HL-60/S4 (cell line): ENCODE data around the gene STAT6.
"Not testable (repeated sequence)": the region's sequence is repeated elsewhere in the genome, so short reads cannot be mapped to it uniquely, and the experiment has no call there.

Experiments used
- in situ Hi-C: fragments of 300-500 bp; cut with MboI; formaldehyde crosslinking; loops from 2 replicates; pipeline ENCODE4 v1.14.3; 2022; ENCODE audit warnings: low sequenced_read_pairs

Gene STAT6

DNA sequence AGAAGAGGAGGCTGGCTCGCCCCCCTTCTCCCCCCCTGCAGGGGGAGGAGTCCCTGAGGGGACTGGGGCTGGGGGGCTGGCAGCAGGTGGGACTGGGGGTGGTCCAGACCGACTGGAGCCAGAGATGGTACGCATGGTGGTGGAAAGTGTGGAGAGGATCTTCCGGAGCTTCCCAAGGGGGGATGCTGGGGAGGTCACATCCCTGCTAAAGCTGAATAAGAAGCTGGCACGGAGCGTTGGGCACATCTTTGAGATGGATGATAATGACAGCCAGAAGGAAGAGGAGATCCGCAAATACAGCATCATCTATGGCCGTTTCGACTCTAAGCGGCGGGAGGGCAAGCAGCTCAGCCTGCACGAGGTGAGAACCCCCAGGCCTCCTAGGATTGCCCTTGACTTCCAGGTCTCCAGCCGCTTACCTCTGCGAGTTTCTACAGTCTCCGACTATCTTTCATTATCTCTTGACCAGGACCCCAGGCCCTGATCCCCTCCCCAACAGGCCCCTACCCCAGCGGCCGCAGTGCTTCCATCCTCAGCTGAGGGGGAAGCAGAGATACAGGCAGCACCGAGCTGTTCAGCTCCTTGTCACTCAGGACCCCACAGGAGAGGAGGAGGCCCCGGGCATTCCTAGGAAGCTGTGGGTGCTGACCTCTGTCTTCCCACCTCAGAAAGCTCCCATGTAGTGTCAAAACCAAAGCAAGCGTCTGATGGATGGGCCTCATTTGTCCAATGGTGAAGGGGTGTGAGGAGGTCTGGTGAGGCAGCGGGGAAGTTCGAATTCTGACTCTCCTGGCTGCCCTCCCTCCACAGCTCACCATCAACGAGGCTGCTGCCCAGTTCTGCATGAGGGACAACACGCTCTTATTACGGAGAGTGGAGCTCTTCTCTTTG is 19.3 kb downstream of the STAT6 start:
- in situ Hi-C loops, result no loop called here

DNA sequence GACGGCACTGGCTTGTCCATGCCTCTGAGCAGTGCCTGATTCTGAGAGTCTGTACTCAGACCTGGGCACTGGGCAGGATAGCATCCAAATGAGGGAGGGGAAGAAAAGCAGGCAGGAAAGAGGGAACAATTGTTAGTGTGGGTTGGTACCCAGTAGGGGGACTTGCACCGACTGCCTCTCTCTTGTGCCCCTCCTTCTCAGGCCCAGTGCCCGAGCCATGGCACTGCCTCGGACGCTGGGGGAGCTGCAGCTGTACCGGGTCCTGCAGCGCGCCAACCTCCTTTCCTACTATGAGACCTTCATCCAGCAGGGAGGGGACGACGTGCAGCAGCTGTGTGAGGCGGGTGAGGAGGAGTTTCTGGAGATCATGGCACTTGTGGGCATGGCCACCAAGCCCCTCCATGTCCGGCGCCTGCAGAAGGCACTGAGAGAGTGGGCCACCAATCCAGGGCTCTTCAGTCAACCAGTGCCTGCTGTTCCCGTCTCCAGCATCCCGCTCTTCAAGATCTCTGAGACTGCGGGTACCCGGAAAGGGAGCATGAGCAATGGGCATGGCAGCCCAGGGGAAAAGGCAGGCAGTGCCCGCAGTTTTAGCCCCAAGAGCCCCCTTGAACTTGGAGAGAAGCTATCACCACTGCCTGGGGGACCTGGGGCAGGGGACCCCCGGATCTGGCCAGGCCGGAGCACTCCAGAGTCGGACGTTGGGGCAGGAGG is 20.1 kb downstream of the STAT6 start:
- in situ Hi-C loops, result no loop called here

GRCh38 chr12:57090490-57090889 is 20.7 kb downstream of the STAT6 start:
- in situ Hi-C loops, result no loop called here

DNA sequence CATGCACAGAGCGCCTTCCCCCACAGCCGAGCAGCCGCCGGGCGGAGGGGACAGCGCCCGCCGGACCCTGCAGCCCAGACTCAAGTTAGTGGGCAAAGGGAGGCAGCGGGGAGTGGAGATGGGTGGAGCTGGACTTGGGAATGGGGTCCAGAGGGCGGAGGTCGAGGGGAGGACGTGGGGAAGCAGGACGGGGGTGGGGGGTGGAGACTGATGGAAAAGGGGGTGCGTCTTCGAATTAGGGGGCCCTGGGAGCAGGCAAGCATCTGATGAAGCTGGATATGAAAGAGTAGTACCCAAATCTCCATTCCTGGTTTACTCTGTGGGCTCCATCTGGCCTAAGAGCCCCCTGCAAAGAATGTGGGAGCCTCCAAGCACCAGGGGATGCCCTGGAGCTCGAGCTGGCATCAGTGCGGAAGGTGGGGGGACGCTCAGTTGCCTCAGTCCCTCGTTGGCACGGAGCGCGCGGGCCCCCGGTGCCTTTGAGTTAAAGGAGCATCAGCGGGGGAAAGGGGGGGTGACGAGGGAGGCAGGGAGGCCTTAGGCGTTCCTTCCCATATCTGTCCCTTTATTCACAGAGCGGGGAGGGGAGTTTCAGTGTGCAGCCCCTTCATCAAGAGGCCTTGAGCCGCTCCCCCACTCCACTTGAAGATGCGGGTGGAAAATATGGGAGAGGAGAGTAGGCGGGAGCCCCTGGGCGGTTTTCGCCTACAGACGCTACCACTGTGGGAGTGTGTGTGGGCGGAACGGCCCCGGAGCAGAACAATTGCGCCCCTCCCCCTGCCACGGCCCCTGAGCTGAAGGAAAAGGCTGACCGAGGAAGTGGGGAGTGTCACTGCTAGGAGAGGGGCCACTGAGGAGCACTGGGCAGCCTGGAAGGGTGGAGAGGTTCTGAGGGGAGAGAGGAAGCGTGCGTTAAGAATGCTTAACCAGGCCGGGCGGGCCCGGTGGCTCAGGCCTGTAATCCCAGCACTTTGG is 21.6 kb downstream of the STAT6 start:
- in situ Hi-C loops, result no loop called here

DNA sequence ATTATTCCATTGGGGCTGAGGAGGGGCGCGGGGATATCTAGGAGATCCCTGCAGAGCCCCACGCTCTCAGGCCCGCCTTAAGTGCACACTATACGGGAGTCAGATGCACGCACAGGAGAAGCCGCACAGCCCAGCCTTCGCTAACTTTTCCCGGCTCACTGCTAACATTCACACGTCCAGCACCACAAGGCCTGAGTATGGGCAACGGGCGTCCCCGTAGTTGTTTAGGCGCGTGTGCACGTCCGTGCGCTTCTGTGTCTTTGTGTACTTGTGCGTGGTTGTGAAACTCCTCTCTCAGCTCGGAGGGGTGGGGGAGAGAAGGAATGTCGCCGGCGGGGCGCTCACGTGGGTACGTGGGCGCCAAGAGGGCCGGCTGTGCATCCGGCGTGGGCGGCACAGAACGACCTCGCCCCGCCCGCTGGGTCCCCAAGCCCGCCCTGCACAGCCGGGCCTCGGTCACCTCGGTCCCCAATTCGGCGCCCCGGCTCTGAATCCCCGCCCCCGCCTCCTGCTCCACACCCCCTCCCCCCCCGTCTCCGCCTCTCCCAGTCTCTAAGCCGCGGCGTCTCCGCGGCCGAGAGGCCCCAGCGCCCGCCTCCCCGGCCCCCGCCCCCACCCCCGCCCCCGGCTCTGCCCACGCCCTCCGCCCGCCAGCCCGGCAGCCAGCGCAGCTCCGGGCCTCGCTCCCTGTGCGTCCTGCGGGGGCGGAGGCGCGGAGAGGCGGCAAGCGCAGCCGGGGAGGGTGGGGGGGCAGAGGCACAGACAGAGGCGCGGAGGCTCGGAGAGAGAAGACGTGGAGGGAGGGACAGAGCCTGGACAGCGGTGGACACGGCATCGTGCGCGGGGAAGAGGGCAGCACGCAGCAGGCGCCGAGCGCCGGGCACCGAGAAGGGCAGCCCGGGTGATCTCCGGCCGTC is 22.6 kb downstream of the STAT6 start, which contains the start of gene NAB2:
Gene NAB2, plus strand, starts transcription at position 761 of the 917 bp plus-strand sequence. CDS start 158 bp downstream, outside the sequence.
- in situ Hi-C loops, result no loop called here

DNA sequence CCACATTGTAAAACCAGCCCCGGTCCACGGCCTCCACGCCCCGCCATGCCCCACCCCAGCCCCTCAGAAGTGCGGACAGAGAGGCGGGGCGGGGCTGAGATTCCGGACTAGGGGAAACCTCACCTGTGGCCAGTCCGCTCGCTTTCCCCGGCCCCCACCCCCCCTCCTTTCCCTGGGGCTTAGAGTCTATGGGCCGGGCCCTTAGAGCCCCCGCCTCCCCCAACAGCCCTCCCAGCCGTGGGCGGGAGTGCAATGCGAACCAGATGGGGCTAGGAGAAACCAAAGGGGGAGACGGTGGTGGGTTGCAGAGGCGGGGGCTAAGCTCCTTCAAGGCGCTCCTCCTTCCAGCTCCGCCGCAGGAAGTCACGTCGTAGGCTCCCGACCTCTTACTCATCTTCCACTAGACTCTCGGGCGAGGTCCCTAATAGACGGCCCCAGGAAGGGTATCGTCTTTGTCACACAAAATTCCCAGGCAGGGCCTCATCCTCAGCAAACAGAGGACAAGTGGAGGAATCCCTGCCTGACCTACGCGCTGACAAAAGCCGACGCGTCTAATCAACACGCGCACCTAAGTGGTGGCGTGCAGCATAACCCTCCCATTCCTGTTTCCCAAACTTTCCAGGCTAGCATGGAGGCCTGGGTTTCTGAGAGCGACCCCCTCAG is 23.3 kb downstream of the STAT6 start:
- in situ Hi-C loops, result no loop called here

DNA sequence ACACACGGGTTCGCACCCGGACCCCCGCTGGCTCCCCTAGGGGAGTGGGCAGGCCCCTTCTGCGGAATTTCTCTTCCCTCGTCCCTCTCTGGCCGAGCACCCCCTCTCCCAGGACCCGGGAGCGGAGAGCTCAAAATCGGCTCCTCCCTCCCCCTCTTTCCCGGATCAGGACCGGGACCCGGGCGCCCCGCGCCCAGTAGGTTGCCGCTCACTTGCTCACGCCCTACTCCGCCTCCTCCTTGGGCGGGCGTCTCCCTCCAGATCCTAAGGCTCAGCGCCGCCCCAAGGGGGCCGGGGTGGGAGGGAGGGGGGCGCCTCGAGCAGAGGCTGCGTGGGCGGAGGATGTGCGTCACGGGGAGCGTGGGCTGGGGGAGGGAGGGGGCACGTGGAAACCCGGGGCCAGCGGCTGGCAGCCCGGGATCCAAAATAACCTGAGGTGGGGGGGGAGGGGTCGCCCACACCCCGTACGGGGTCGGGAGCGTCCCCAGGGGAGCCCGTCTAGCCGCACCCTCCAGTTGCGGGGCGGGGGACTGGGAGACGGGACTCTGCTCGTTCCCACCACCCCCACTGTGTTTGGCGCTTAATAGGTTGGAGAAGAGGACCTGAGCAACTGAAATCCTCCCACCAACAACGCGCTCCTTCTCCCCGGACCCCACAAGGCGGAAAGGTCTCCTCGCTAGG is 24.0 kb downstream of the STAT6 start:
- in situ Hi-C loops, result no loop called here

- in situ Hi-C loops, result no loop called here
These were observed 24.6 kb downstream of the STAT6 start for GRCh38 chr12:57086493-57087009.

- in situ Hi-C loops, result no loop called here
These were observed 25.1 kb downstream of the STAT6 start for GRCh38 chr12:57085999-57086492.

DNA sequence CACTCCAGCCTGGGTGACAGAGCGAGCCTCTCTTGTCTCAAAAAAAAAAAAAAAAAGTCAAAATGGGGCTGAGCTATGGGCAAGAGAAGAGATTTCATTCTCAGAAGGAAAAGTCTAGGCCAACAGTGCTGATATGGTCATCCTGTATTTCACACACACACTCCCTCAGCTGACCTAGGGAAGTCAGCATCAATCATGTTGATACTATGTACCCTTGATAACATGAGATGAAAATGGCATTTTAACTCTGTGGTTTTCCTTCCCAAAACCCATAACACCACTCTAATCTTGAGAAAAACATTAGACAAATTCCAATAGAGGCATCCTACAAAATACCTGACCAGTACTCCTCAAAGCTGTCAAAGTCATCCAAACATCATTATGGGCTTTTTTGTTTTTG is 30.3 kb downstream of the STAT6 start:
- in situ Hi-C loops, result no loop called here

DNA sequence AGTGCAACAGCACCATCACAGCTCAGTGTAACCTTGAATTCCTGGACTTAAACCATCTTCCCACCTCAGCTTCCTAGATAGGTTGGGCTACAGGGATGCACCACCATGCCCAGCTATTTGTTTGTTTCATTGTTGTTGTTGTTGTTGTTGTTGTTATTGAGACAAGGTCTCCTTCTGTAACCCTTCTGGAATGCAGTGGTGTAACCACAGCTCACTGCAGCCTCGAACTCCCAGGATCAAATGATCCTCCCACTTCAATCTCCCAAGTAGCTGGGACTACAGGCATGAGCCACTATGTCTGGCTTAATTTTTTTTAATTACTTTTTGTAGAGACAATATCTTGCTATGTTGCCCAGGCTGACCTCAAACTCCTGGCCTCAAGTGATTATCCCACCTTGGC is 31.3 kb downstream of the STAT6 start:
- in situ Hi-C loops, result no loop called here

DNA sequence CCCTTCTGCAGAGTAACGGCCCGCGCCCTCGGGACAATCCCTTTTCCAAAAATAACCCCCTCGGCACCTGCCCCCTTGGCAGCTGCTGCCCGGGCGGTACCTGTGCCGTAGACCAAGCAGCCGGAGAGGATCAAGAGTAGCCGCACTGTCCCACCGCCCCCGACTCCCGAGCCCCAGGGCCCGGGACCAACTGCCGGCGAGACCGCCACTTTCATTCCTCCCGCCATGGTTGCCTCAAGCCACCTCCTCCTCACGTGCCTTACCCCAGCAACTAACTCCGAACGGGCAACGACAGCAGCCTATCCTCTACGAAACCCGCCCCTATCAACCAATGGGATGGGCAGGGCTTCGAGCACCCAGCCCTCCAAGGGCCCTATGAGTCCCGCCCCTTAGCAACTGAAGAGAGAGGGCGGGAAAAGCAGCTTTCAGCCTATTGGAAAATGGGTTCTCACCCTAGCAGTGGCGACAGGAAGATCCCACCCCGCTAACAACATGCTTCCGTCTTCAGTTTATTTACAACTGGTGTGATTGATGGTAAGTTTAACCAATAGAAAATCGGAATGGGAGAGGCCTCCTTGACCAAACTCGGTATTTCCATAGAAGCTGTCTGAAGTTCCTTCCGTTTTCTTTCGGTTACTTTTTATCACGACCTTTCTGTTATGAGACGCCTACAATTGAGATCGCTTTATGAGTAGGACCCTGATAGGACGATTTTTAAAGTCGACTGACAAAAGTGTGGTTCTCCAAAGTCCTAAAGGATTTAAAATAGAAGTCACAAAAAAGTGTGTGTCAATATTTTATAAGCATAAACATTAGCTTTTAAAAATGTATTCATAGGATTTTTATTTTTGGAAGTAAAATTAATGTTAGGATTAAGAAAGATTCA is 32.4 kb downstream of the STAT6 start, which contains the start of gene NEMP1:
Gene NEMP1, minus strand, starts transcription at position 273 of the 886 bp plus-strand sequence. Its CDS starts 46 bp downstream, at position 227.
- in situ Hi-C loops, result no loop called here

GRCh38 chr12:57073566-57074450 is 37.4 kb downstream of the STAT6 start:
- in situ Hi-C loops, result not testable (repeated sequence)

- in situ Hi-C loops, result no loop called here
These were observed 38.5 kb downstream of the STAT6 start for GRCh38 chr12:57072661-57073060.

DNA sequence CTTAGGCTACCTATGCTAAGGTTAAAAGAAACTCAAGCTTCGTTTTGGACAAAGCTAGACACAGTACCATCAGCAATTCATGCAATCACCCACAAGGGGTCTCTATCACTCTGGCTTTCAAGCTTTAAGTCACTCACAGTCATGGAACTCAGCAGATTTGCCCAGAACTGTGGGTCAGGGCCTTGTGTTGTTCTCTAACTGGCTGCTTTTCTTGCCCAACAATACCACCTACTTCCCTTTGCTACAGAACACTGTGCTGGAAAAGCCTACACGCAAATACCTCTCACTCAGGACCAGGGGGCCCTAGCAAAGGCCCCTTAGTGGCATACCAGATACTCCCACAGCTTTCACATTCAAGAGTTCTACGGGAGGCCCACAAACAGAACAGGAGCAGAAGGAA is 41.6 kb downstream of the STAT6 start:
- in situ Hi-C loops, result no loop called here

- in situ Hi-C loops, result no loop called here
These were observed 44.9 kb downstream of the STAT6 start for GRCh38 chr12:57066245-57066644.
